GM21447 (cell line): ENCODE results near the gene SLC7A11.
"Not testable (repeated sequence)": the region's sequence is repeated elsewhere in the genome, so short reads cannot be mapped to it uniquely, and the experiment has no call there.

Experiments used
- ATAC-seq: cut with Tn5 transposase; IDR thresholded peaks from one replicate; pipeline ENCODE4 v1.9.1; 2021; ENCODE audit not compliant: unreplicated experiment

The SLC7A11 gene

GRCh38 chr4:138210576-138210975, 31.6 kb downstream of the SLC7A11 start:
- not testable (repeated sequence) for ATAC-seq

- no peak for ATAC-seq
Observed at GRCh38 chr4:138209094-138209493, 33.1 kb downstream of the SLC7A11 start.

GRCh38 chr4:138205531-138206233, 36.5 kb downstream of the SLC7A11 start:
- ATAC-seq = no peak

GRCh38 chr4:138204507-138204906, 37.6 kb downstream of the SLC7A11 start:
- ATAC-seq = no peak

- no peak for ATAC-seq
Observed at GRCh38 chr4:138202686-138203085, 39.5 kb downstream of the SLC7A11 start.

- ATAC-seq = peak; percentile 43
Observed at GRCh38 chr4:138200236-138200590, 41.9 kb downstream of the SLC7A11 start.

- peak; percentile 63 for ATAC-seq
Observed at GRCh38 chr4:138199568-138200235, 42.4 kb downstream of the SLC7A11 start.

- ATAC-seq = no peak
Observed at GRCh38 chr4:138196153-138196552, 46.0 kb downstream of the SLC7A11 start.

GRCh38 chr4:138193963-138194362, 48.2 kb downstream of the SLC7A11 start:
- ATAC-seq = no peak

- ATAC-seq = no peak
Observed at GRCh38 chr4:138192113-138192512, 50.0 kb downstream of the SLC7A11 start.

- ATAC-seq = peak; percentile 99
Observed at GRCh38 chr4:138190452-138190858, 51.7 kb downstream of the SLC7A11 start.

- ATAC-seq = no peak
Observed at GRCh38 chr4:138189206-138189605, 52.9 kb downstream of the SLC7A11 start.

- no peak for ATAC-seq
Observed at GRCh38 chr4:138188406-138189084, 53.6 kb downstream of the SLC7A11 start.

GRCh38 chr4:138185859-138186645, 56.1 kb downstream of the SLC7A11 start:
- ATAC-seq = no peak

GRCh38 chr4:138184886-138185285, 57.3 kb downstream of the SLC7A11 start:
- ATAC-seq = no peak

- peak; percentile 59 for ATAC-seq
Observed at GRCh38 chr4:138182838-138183426, 59.2 kb downstream of the SLC7A11 start.

GRCh38 chr4:138181287-138181686, 60.9 kb downstream of the SLC7A11 start:
- no peak for ATAC-seq

- no peak for ATAC-seq
Observed at GRCh38 chr4:138178566-138178965, 63.6 kb downstream of the SLC7A11 start.

GRCh38 chr4:138177278-138177968, 64.7 kb downstream of the SLC7A11 start:
- peak; percentile 46 for ATAC-seq
